Stimulated activated CD4-positive, alpha-beta T cell treated with anti-CD3 and anti-CD28 coated beads, Interleukin-1b, Interleukin-23, amount 100 ng/mL, for 48 hours (primary cell): ENCODE measurements around the gene ACSL4.
"Not testable (repeated sequence)": the region's sequence is repeated elsewhere in the genome, so short reads cannot be mapped to it uniquely, and the experiment has no call there.

Source experiments
- DNase-seq: peaks from one replicate; pipeline ENCODE4 v3.0.0-alpha.2; 2020

ACSL4 gene

DNA sequence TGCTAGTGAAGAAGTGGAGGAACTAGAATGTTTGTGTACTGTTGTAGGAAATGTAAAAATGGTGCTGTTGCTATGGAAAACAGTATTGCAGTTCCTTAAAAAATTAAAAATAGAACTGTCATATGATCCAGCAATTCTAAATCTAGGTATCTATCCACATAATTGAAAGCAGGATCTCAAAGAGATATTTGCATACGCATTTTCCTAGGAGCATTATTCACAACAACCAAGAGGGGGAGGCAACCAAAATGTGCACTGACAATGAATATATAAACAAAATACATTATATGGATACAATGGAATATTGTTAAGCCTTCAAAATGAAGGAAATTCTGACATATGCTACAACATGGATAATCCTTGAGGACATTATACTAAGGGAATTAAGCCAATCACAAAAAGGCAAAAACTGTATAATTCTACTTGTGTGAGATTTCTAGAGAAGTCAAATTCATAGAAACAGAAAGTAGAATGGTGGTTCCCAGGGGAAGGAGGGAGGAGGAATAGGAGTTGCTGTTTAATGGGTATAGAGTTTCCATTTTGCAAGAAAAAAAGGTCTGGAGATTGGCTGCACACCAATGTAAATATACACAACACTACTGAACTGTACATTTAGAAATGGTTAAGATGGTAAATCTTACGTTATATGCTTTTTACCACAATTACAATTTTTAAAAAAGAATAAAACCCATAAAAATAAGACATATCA is 72.5 kb downstream of the ACSL4 start:
- DNase-seq = no peak

DNA sequence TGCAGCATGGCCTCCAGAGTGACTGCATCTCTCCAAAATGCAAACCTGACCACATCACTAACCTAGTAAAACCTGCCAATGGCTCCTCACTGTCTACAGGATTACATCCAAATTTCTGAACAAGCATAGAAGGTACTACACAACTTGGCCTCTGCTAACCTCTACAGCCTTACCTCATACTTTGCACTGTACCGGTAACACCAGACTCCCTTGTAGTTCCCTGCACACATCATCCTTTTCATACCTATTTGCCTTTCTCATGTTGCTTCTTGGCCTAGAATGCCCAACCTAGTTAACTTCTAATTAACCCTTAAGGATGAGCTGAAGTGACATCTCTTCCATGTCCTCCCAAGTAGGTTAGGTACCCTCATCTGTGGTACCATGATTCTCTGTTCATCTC is 74.7 kb downstream of the ACSL4 start:
- DNase-seq = no peak

DNA sequence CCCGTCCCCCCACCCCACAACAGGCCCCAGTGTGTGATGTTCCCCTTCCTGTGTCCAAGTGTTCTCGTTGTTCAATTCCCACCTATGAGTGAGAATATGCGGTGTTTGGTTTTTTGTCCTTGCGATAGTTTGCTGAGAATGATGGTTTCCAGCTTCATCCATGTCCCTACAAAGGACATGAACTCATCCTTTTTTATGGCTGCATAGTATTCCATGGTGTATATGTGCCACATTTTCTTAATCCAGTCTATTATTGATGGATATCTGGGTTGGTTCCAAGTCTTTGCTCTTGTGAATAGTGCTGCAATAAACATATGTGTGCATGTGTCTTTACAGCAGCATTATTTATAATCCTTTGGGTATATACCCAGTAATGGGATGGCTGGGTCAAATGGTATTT is 75.7 kb downstream of the ACSL4 start:
- not testable (repeated sequence) for DNase-seq

DNA sequence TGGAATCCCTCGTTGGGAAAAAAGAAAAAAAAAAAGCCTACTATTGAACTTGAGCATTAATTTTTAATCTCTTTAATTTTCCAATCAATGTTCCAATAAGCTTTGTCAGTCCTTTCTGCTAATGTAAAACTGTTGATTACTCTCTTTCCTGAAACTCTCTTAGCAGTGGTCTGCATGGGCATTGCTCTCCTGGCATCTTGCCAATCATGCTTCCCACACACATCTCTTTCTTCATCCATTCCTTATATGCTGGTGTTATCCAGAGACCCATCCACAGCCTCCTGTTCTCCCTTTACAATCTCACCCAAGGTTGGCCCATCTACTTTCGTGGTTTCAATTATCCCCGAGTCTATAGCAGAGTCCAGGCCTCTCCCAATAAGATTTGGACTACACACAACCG is 76.3 kb downstream of the ACSL4 start:
- no peak for DNase-seq

DNA sequence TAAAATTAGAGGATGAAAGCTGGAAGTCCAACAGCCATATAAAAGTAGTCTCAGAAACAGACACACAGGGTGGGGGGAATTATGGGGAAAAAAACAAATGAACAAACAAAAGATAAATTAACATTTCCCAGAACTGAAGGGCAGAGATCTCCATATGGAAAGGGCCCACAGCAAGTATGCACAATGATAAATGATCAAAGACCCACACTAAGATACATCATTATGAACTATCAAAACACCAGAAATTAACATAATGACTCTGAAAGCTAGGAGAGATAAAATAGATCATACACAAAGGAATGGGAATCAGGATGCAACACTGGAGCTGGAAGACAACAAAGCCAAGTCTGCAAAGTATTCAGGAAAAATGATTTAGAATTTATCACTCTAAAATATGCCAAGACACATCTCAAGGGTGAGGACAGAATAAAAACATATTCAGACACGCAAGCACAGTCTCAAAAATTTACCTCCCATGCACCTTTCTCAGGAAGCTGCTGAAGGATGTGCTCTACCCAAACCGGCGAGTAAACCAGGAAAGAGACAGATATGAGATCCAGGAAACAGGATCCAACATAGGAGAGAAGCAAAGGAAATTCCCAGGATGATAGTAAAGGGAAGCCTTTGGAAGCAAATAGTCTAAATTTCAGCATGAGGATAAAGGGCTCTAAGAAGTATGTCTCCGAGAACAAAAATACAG is 77.4 kb downstream of the ACSL4 start:
- no peak for DNase-seq

DNA sequence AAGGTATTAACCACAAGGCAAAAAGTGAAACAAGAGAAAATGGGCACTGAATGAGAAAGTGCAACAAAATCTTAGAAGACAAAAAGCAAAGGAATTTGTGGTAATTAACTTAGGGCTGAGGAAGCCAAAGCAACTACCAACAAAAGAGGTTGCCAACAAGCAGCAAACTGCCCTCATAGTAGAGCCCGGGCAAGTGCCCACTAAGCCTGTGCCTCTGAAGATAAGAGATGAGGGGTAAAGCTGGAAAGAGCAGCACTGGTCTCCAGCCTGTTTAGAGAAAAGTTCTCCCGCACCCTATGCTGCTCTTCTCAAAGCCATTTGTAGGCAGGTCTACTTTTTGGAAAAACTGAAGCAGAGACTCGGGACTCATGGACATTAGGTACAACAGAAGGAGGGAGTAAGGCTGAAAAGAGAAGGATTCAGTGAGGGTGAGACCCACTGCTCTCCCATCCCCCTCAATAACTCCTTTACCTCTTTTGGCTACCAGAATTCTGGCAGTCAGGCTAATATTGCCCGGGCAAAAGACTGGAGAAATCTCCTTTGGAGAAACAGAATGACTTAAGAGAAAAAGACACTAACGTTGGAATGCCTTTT is 78.4 kb downstream of the ACSL4 start:
- DNase-seq = no peak

DNA sequence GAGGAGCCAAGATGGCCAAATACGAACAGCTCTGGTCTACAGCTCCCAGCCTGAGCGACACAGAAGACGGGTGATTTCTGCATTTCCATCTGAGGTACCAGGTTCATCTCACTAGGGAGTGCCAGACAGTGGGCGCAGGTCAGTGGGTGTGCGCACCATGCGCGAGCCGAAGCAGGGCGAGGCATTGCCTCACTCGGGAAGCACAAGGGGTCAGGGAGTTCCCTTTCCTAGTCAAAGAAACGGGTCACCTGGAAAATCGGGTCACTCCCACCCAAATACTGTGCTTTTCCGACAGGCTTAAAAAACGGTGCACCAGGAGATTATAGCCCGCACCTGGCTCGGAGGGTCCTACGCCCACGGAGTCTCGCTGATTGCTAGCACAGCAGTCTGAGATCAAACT is 88.4 kb downstream of the ACSL4 start:
- not testable (repeated sequence) for DNase-seq

DNA sequence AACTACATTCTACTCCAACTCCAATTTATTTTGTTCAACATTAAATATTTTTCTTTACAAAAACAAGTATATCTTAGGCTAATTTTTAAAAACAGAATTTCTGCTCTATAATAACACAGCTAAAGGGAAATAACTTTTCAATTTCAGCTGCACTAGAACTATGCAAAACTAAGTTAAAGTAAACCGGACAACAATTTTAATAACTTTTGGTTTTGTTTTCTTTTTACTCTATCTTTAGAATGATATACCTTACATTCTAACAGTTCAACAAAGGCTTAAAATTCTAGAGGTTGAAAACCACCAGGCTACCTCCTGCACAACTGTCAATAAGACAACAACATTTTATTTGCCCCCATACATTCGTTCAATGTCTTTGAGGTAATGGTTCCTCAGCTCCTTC is 89.4 kb downstream of the ACSL4 start:
- no peak for DNase-seq

DNA sequence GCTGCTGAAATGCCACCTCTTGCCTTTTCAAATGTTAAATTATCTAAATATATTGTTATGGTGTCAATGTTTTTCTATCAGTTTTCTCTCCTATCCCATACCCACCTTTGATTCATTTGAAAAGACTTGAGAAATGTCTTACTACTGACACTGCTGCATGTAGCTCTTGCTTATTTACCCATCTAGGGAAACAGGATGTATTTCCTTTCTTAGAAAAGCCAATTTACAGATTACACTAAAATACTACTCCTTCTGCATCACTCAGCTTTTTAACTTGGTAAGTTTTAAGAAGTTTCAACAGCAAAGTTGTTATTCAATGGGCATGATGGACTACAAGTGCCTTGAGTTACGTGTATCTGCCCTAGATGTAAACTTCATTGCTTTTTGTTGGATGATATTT is 94.9 kb downstream of the ACSL4 start:
- DNase-seq = no peak

DNA sequence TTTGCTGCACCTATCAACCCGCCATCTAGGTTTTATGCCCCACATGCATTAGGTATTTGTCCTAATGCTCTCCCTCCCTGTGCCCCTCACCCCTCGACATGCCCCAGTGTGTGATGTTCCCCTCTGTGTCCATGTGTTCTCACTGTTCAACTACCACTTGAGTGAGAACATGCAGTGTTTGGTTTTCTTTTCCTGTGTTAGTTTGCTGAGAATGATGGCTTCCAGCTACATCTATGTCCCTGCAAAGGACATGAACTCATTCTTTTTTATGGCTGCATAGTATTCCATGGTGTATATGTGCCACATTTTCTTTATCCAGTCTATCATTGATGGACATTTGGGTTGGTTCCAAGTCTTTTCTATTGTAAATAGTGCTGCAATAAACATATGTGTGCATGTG is 95.6 kb downstream of the ACSL4 start:
- DNase-seq = not testable (repeated sequence)

DNA sequence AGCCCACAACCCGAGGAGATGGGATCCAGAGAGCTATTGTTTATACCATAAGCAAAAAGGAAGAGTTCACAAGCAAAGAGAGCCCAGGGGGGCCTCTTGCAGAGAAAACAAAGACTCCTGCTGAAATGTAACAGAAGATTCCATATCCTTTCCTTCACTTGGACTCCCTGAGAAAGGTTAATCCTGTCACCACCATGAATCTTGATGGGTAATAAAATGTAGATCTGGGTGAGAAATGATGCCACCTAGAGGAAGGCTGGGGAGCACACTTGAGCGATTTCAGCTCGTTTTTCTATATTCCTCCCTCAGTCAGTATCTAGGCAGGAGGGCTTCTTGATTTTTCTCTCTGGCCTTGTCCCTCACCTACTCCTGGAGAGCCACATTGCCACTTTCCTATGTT is 97.9 kb downstream of the ACSL4 start:
- DNase-seq = no peak

DNA sequence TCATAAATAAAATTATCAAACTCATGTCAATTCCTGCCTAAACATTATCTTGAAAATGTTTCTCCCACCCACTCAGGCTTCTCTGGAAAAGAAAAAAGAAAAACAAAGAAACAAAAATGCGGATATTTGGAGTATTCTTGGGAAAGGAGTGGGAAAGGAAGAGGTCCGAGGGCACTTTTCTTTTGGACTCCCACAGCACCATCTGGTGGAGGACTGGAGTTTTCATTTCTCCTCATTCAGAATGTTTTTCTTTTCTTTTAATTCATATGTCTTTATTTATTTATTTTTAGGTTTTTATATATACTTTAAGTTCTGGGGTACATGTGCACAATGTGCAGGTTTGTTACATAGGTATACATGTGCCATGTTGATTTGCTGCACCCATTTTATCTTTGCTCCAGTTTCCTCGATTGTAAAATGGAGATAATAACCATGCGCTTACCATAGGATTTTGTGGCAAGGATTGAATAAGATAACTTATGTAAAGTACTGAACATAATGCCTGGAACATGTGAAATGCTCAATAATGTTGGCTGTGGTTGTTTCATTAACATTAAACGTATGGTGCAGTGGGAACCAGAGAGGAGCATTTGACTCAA is 100.1 kb downstream of the ACSL4 start:
- no peak for DNase-seq

DNA sequence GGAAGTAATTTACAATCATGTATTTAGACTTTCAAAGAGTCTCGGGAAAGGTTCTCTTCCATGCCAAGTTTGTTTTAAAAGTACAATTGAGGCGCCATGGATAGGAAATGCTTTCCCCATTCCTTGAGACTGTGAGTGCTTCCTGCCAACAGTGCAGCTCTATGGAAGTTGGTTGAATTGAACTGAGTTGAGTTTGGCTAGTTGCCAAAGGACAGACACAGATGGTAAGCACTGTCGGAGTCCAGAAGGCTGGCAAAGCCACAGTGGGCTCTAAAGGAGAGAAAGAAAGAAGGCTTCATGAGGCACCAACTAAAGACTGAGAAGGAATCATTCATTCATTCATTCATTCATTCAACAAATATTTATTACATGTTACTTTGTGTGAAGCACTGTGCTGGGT is 103.7 kb downstream of the ACSL4 start:
- DNase-seq = no peak

DNA sequence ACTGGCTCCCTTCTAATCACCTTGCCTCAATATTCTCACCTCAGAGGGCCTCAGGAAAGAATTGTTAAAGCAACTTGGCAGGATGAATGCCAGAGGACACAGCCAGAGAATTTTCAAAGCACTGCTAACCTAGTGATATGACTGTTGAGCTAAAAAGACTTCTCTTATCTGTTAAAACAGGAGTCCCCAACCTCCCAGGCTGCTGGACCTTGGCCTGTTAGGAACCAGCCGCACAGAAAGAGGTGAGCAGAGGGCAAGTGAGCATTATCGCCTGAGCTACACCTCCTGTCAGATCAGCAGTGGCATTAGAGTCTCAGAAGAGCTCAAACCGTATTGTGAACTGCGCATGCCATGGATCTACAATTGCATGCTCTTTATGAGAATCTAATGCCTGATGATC is 106.4 kb downstream of the ACSL4 start:
- no peak for DNase-seq

DNA sequence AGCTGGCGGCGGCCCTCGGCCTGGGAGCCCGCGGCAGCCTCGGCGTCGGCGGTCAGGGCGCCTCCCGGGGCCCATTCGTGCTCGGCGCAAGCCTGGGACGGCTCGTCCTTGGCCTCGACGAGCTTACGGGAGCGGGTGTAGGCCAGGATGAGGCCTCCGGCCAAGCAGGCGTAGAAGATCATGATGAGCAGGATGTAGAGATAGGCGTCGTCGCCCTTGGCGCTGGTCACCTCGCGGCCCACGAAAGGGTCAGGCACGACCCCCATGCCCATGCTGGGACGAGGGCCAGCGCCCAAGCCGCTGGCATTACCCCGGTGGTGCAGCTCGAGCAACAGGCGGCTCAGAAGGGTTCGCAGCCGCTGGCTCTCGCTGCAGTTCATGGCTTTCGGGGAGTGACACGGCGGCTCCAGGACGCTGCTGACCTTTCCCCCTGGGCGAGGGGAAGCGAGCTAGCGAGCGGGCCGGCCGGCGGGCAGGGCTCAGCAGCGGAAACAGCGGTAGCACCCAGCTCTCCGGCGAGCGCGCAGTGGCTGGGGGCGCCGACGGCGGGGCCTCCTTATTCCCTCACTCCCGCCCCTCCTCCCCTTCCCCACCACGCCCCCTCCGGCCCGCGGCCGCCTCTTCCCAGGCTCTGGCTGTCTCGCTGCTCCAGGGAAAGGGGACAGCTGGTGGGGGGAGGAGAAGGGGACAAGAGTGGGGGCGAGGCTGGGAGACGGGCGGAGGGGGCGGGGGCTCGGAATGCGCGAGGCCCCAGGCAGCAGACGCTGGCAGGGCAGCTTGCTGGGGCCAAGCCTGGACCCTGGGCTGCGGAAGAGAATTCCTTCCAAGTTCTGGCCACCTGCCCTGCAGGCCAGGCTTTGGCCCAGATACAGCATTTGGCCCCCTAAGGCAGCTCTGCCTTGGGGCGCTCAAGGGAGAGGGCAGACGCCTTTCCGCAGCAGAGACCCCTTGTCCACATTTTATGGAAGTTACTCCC is 108.1 kb downstream of the ACSL4 start, which contains the start of gene KCNE5:
Gene KCNE5, minus strand, starts transcription at position 532 of the 976 bp plus-strand sequence. Its CDS starts 152 bp downstream, at position 380.
- no peak for DNase-seq

DNA sequence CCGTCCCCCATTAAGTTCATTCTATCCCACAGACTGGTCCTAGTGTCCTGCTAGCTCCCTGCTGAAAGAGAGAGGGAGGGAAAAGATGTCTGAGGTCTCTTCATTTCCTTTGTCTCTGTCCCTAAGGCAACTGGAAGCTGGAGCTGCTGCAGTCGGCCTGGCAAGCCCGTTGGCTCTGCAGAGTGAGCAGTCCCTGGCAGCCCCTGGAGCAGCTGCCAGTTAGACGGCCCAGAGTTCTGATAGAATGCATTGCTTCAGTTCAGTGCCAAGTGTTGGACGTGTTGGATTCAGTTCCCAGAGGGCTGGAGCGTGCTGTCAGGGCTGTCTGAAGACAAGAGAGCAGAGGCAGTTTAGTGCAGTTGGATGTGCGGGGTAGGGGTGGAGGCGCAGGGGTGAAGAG is 109.1 kb downstream of the ACSL4 start:
- DNase-seq = no peak

DNA sequence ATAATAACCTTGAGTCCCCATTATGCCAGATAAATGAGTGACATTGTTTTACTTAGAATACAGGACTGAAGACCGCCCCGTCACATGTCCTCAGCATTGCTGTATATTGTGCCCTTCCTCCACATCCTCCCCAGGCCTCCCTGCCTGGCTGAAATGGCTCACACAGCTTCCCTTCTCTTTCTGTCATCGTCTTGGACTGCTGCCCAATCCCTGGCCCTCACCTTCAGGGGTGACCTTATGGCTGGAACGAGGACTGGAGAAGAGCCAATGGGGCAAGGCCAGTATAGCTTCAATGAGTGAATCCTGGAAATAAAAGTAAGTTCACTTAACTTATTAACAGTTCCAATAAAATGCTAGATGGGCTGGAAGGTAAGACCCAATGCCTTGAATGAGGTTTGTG is 110.8 kb downstream of the ACSL4 start:
- DNase-seq = no peak

DNA sequence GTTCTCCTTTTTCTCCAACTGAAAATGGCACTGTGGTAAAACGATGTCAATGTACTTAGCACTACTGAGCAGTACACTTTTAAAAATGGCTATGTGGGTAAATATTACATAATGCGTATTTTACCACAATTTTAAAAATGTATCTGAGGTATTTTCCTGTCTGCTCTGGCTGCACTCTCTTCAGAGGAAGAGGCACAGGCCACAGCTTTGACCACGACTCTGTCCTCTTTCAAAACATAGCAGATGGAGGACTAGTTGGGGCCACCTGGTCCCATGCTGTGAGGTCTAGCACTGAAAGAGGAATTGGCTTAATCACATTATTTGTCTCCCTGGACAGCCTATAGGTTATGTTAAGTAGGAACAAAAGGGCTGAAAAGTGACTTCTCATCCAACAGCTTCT is 113.3 kb downstream of the ACSL4 start:
- DNase-seq = no peak

DNA sequence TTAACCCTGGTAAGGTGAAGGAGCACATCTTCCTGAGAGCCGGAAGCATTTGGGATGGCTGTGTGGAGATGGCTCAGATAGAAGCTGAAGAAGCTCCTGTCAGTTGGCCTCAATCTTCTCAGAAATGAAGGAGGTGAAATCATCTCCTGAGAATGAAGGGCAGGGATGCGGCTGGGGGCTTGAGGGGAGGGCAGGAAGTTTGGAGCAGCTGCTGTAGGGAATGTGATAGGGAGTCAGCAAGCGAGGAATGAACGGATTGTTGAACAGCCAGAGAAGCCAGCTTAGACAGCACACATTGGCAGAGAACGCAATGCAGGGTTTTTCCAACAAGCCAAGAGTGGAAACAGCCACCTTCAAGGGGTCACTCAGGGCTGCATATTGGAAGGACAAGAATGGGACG is 118.1 kb downstream of the ACSL4 start:
- no peak for DNase-seq

DNA sequence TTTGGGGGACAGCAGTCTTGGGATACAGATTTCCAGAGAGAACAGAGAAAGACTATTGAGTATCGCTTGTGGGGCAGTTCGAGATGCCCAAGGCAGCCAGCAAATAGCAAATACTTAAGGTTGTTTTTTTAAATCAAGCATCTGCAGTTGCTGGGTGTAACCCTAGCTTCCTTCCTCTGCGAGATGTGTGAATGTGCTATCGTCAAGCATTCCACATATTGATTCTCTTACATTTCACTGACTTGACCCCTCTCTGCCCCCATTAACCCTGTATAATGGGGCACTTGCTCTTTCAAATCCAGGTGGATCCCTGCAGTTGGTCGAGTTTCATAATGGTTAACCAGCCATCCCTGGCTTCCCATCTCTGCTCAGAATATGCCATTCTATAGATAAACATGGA is 131.6 kb downstream of the ACSL4 start:
- DNase-seq = no peak

DNA sequence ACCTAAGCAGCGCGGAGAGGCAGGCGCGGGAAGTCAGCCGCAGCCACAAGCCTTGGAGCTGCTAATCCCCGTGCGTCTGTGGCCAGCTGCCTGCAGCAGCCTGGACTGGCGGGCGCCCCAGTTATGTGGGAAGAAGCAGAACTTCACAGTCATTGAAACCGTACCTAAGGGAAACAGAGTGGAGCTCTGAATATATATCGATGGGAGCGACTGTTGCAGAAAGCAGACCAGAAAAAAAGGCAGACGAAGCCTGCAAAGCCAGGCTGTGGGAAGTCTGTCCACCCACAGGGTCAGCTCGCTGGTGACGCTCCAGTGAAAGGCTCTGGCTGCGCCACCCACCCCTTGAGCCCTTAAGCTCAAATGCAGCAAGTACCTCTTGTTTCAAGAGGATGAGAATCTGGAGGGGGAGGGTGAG is 132.8 kb downstream of the ACSL4 start:
- DNase-seq = no peak

DNA sequence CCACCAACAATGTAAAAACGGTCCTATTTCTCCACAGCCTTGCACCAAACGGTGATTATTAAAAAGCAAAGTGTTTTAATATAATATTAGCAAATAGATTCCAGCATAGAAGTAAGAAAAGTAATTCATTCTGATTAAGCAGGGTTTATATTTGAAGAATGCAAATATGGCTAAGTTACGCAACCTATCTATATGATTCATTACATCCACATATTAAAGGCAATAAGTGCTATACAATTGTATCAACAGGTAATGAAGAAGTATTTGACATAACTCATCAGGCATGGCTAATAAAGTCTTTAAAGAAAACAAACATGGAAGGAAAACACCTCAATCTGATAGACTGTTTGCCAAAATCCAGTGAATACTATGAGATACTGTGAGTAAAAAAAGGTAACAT is 137.0 kb downstream of the ACSL4 start:
- DNase-seq = no peak
